ENCODE measurements around the gene ZNF536. TPM values are rescaled to one million over a fixed set of nuclear protein-coding genes. Genes with fewer than 3 reads are reported as not detected.

The ZNF536 gene
- total and polyA plus RNA-seq, 10 of the 15 experiments (the other 5 are each of a cell fraction or from before 2014, with no cell fraction given) = not detected

DNA sequence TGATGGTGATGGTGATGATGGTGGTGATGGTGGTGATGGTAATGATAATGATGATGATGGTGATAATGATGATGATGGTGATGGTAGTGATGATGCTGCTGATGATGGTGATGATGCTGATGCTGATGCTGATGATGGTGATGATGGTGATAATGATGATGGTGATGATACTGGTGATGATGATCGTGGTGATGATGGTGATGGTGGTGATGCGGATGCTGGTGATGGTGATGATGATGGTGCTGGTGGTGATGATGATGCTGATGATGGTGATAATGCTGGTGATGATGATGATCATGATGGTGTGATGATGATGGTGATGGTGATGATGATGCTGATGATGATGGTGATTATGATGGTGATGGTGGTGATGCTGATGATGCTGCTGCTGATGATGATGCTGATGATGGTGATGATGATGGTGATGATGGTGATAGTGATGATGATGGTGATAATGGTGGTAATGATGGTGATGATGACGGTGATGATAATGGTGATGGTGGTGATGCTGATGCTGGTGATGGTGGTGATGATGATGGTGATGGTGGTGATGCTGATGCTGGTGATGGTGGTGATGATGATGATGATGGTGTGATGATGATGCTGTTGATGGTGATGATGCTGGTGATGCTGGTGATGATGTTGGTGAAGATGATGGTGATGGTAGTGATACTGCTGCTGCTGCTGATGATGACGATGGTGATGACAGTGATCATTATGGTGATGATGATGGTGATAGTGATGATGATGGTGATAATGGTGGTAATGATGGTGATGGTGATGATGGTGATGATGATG, 62.8 kb downstream of the ZNF536 start:
- H4K20me1 ChIP-seq (ENCODE audit: control insufficient read depth, insufficient read depth) = no peaks in the 10 kb centered on the region
- RAD21 ChIA-PET (ENCODE audit: unreplicated experiment) = no interaction called here
- H3K9me3 ChIP-seq (replicated peaks; ENCODE audit: control insufficient read depth, insufficient read depth, low read length) = no peaks in the 10 kb centered on the region
- no peaks in the 10 kb centered on the region for H3K27me3 ChIP-seq (replicated peaks in 1 of 2; ENCODE audit: control insufficient read depth in 2 of 2, insufficient read depth in 2 of 2, low read length in 1 of 2)
- WGBS (ENCODE audit: insufficient coverage, insufficient replicate concordance, low lambda C conversion rate, missing lambda C conversion rate) = 18% methylated on average over 4 of the region's 4 CpGs
- no peaks in the 10 kb centered on the region for H3K36me3 ChIP-seq (ENCODE audit: control insufficient read depth in 2 of 2, insufficient read depth in 2 of 2, low read length in 1 of 2)
- no peak overlapping the region for H3K9ac ChIP-seq (ENCODE audit: control insufficient read depth, insufficient read depth, low read length)
- POLR2A ChIA-PET = no interaction called here
- FAIRE-seq (no peak), DNase-seq (ENCODE audit: low read depth, low spot score) (no peak), ATAC-seq (no peak)
- H3K4me1 ChIP-seq (ENCODE audit: control insufficient read depth, insufficient read depth, low read length) = no peaks in the 10 kb centered on the region
- intact Hi-C loops (cut with micrococcal nuclease; ENCODE audit: unreplicated experiment) (no loop called here), in situ Hi-C loops (cut with MboI) (no loop called here)
- H3K79me2 ChIP-seq (ENCODE audit: control insufficient read depth, insufficient read depth, low read length) = no peaks in the 10 kb centered on the region
- H3K4me2 ChIP-seq (ENCODE audit: control insufficient read depth, insufficient read depth) = no peak overlapping the region
- CTCF ChIA-PET = no interaction called here
- H3K27ac ChIP-seq (ENCODE audit: control insufficient read depth, insufficient read depth) = no peak overlapping the region
- H2AFZ ChIP-seq (ENCODE audit: control insufficient read depth, low read depth, low read length) = no peak overlapping the region
- SMC1A ChIA-PET (ENCODE audit: uncharacterized antibody, unreplicated experiment) = no interaction called here
- H3K4me3 ChIP-seq = no peak overlapping the region
- no TSS peak for BruUV-seq (replicated peaks)
- TF ChIP-seq SIN3A (IDR thresholded peaks at IDR 0.05; ENCODE audit: low read depth, low read length) (no peak), SMC3 (IDR thresholded peaks at IDR 0.05; ENCODE audit: borderline replicate concordance, low read length) (no peak)
- TF ChIP-seq, protein P1, sequence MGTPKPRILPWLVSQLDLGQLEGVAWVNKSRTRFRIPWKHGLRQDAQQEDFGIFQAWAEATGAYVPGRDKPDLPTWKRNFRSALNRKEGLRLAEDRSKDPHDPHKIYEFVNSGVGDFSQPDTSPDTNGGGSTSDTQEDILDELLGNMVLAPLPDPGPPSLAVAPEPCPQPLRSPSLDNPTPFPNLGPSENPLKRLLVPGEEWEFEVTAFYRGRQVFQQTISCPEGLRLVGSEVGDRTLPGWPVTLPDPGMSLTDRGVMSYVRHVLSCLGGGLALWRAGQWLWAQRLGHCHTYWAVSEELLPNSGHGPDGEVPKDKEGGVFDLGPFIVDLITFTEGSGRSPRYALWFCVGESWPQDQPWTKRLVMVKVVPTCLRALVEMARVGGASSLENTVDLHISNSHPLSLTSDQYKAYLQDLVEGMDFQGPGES (IDR thresholded peaks at IDR 0.05) = no peak

- DNase-seq (ENCODE audit: low read depth, low spot score) (no peak), ATAC-seq (no peak), FAIRE-seq (no peak)
- Histone ChIP-seq H3K9me3 (replicated peaks; ENCODE audit: control insufficient read depth, insufficient read depth, low read length) (no peaks in the 10 kb centered on the region), H3K27me3 (replicated peaks in 1 of 2; ENCODE audit: control insufficient read depth in 2 of 2, insufficient read depth in 2 of 2, low read length in 1 of 2) (no peaks in the 10 kb centered on the region), H3K9ac (ENCODE audit: control insufficient read depth, insufficient read depth, low read length) (no peak overlapping the region), H3K4me1 (ENCODE audit: control insufficient read depth, insufficient read depth, low read length) (no peaks in the 10 kb centered on the region), H3K27ac (ENCODE audit: control insufficient read depth, insufficient read depth) (no peak overlapping the region), H3K79me2 (ENCODE audit: control insufficient read depth, insufficient read depth, low read length) (no peaks in the 10 kb centered on the region), H3K4me3 (no peak overlapping the region), H4K20me1 (ENCODE audit: control insufficient read depth, insufficient read depth) (no peaks in the 10 kb centered on the region), H3K4me2 (ENCODE audit: control insufficient read depth, insufficient read depth) (no peak overlapping the region), H3K36me3 (ENCODE audit: control insufficient read depth in 2 of 2, insufficient read depth in 2 of 2, low read length in 1 of 2) (no peaks in the 10 kb centered on the region), H2AFZ (ENCODE audit: control insufficient read depth, low read depth, low read length) (no peak overlapping the region)
- ChIA-PET POLR2A (no interaction called here), RAD21 (ENCODE audit: unreplicated experiment) (no interaction called here), SMC1A (ENCODE audit: uncharacterized antibody, unreplicated experiment) (no interaction called here), CTCF (no interaction called here)
- intact Hi-C loops (cut with micrococcal nuclease; ENCODE audit: unreplicated experiment) (no loop called here), in situ Hi-C loops (cut with MboI) (no loop called here)
- no TSS peak for BruUV-seq (replicated peaks)
- TF ChIP-seq ZBTB33 (IDR thresholded peaks at IDR 0.05) (no peak), SP1 (IDR thresholded peaks at IDR 0.05; ENCODE audit: low read depth, low read length) (no peak), POLR2AphosphoS5 (IDR thresholded peaks at IDR 0.05; ENCODE audit: low read length) (no peak), CBFB (IDR thresholded peaks at IDR 0.05; ENCODE audit: low read depth) (no peak), NFXL1 (IDR thresholded peaks at IDR 0.05; ENCODE audit: borderline replicate concordance) (no peak), ZNF217 (IDR thresholded peaks at IDR 0.05) (no peak), CREB1 (IDR thresholded peaks at IDR 0.05; ENCODE audit: low read depth) (no peak), BACH1 (IDR thresholded peaks at IDR 0.05; ENCODE audit: borderline replicate concordance) (no peak), PAX8 (IDR thresholded peaks at IDR 0.05) (no peak)
- 3% methylated on average over 2 of the region's 2 CpGs for WGBS (ENCODE audit: insufficient coverage, insufficient replicate concordance, low lambda C conversion rate, missing lambda C conversion rate)
These were observed 65.7 kb downstream of the ZNF536 start for GRCh38 chr19:30437869-30438268.
